GM18909 (cell line): ENCODE measurements around the gene LRRC46.

ENCODE experiments used
- ATAC-seq: cut with Tn5 transposase; IDR thresholded peaks from one replicate; pipeline ENCODE4 v1.9.1; 2021; ENCODE audit warnings: mild to moderate bottlenecking; ENCODE audit not compliant: unreplicated experiment, poor library complexity

Gene LRRC46

DNA sequence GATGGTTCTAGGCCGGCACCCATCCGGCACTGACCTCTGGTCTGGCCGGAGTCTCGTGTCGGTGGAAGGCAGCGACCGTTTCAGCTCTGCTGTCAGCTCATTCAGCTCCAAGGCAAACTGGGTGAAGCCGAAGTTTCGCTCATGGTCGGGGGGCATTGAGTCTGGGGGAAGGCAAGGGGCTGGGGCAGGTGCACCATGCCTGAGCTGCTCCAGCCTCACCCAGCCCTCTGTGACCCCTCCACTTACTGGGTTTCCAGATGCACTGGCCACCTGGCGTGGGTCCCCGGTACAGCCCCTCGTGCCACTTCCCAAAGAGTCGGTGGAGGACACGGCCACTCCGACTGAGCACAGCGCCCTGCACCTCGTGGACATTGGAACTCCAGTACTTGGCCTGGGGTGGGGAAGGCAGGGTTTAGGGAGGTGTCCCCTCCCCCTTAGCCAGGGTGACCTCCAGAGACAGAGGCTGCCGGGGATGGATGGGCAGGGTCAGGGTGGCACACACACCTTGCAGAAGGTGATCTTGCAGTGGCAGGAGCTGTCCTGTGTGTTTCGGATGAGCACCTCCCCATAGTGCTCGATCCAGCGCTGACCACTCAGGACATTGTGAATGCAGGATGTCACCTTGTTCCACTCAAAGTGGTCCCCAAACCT is 22.5 kb upstream of the LRRC46 start:
- no peak for ATAC-seq

GRCh38 chr17:47810200-47810821 is 21.2 kb upstream of the LRRC46 start:
- ATAC-seq, result no peak

DNA sequence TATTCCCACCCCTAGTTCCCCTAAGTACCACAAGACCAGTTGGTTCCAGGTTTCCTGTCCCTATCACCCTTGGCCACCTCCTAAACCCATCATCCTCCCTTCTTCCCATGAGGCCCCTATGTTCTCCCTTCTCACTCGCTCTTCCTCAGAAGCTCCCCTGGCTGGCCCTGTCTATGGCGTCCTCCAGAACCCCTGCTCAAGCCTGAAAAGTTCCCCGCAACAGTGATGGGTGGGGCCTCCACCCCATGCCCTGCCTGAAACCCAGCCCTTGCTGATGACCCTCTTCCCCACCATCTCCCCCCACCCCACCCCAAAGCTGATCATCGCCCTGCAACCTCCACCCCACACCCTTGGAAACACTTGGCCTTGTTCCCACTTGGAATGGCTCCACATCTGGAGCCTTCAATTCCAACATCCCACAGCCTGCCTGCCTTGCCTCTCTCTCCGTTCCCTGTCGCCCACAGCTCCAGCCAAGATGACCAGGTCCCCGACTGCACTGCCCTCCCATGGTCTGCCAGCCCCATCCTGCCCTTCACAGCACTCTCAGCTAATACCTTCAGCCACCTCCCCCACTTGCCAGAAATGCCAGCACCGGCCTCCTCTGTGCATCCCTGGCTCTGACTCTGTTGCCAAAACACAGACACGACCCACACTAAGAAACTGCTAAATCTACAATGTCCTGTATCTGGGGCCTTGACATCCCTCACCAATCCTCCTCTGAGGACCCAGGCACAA is 20.4 kb upstream of the LRRC46 start:
- ATAC-seq, result no peak

GRCh38 chr17:47811709-47812108 is 19.8 kb upstream of the LRRC46 start:
- ATAC-seq, result no peak

DNA sequence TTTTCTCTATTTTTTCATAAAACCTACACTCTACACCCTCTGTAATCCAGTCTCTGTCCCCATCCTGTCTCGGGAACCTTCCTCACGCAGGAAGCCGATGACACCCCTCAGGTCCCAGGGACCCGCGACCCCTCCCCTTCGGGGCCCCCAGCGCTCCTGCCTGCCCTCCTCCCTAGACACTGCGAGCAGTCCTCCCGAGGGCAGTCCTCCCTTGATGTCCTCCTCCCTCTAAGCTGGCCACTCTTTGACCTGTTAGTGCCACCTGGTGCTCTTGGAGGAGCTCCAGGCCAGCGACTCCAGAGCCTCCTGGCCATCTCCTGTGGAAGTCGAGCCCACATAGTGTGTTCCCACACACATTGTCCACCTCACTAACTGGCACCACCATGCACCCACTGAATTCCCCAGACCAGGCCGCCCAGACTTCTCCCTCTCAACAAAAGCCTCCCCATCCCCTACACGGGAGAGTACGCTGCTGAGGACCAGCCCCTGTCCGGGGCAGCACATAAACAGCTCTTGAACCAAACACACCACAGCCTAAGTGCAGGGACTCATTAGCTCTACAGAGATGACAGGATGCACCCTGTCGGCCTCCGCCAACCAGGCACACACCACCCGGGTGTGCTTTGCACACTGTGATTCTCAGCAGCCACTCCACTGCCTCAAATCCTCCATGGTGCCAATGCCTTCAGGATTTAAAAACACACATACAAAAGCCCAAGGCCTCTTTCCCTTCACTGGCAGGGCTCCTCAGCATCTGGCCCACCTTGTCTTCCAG is 19.1 kb upstream of the LRRC46 start:
- no peak for ATAC-seq

- ATAC-seq, result no peak
Observed at GRCh38 chr17:47813077-47813476, 18.4 kb upstream of the LRRC46 start.

GRCh38 chr17:47813512-47814031 is 17.9 kb upstream of the LRRC46 start:
- ATAC-seq, result no peak

GRCh38 chr17:47815106-47815918 is 16.2 kb upstream of the LRRC46 start:
- no peak for ATAC-seq

- no peak for ATAC-seq
Observed at GRCh38 chr17:47816111-47816735, 15.2 kb upstream of the LRRC46 start.

DNA sequence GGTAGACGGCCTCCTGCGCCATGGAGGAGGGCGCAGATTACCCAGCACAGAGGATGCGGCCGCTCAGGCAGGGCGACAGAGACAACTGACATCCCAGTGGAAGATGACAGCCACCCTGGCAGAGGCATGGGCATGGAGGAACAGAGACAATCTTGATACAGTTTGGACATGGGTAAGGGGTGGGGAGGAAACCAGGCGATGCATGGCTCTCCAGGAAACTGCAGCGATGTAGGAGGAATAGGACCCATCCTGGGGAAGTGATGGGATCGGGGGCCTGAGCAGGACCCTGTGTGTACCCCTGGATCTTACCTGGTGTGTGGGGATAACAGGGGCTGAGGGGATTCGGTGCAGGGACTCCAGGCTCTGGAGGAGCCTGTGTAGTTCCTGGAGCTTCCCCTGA is 14.5 kb upstream of the LRRC46 start:
- ATAC-seq, result no peak

DNA sequence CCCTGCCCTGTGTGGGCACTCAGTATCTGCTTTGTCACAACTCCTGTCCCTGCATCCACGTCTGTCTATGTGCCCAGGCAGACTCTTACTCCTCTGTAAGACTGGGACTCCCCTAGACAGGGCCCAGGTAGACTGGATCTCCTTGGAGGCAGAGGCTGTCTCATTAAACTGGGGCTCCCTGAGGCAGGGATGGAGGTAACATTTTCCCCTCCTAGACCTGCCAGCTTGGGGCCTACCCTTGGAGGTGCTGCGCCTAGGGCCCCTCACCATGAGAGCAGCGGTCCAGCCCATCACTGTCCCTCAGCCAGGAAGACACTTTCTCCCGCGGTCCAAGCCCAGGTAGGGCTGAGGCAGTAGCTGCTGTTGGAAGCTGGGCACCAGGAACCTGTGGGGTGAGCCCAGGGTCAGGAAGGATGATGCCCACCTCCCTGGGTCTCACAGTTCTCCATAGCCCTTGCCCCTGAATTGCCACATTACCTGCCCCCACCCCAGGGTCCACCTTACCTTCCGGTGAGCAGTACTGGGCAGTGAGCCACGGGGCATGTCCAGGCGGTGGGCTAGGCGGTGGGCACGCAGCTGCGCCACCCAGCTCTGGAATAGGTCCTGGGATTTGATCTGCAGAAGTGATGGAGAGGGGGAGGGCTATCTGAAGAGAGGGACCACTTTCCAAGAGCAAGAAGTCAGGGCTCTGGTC is 13.3 kb upstream of the LRRC46 start:
- ATAC-seq, result no peak

GRCh38 chr17:47819475-47819874 is 12.0 kb upstream of the LRRC46 start:
- no peak for ATAC-seq

DNA sequence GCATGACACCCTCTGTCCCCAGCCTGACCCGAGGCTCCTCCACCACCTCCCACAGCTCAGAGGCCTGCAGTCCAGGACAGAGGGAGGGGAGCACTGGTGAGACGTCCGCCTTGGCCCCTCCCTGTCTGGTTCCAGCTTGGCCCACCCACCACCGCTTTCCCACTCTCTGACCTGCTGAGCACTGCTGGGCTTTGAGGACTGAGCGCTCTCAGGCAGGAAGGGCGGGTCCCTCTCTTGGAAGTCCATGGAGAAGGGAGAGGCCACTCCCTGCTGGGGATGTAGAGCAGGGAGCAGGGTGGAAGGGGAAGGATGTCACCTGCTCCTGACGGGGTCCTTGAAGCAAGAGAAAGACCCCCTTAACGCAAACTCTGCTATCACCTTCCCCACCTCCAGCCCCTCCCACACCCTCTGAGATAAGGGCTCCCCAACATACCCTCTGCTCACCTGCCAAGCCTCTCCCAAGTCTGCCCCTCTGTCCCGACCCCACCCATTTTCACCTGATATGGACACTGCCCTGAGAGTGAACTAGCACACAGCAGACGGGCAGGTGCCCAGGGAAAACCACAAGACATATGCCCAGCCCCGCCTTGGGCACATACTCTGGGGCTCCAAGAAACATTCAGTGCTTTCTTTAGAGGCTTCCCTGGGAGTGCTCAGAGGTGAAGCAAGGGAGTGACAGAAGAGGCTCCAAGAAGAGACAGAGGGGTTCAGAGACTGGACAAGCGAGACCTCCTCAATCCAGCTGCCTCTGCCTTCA is 11.3 kb upstream of the LRRC46 start:
- no peak for ATAC-seq

GRCh38 chr17:47821031-47821423 is 10.4 kb upstream of the LRRC46 start:
- no peak for ATAC-seq

GRCh38 chr17:47821424-47822391 is 9.8 kb upstream of the LRRC46 start, which contains the start of gene OSBPL7:
Gene OSBPL7 (minus strand): TSS chr17:47821794. CDS start chr17:47820278, 1,516 bp downstream.
- ATAC-seq, result peak; percentile 85

GRCh38 chr17:47822785-47823184 is 8.7 kb upstream of the LRRC46 start:
- no peak for ATAC-seq

GRCh38 chr17:47823519-47823918 is 8.0 kb upstream of the LRRC46 start:
- no peak for ATAC-seq
